HG02571 (cell line): ENCODE data around the gene BUB1.
"Not testable (repeated sequence)": the region's sequence is repeated elsewhere in the genome, so short reads cannot be mapped to it uniquely, and the experiment has no call there.

Source experiments
- ATAC-seq: cut with Tn5 transposase; IDR thresholded peaks from one replicate; pipeline ENCODE4 v1.9.1; 2021; ENCODE audit warnings: mild to moderate bottlenecking, moderate library complexity; ENCODE audit not compliant: unreplicated experiment

The BUB1 gene

GRCh38 chr2:110691612-110692258 is 13.9 kb upstream of the BUB1 start:
- ATAC-seq, result no peak

GRCh38 chr2:110690083-110690965 is 12.5 kb upstream of the BUB1 start:
- no peak for ATAC-seq

- no peak for ATAC-seq
These were observed 10.8 kb upstream of the BUB1 start for GRCh38 chr2:110688594-110689091.

GRCh38 chr2:110687775-110688484 is 10.1 kb upstream of the BUB1 start:
- not testable (repeated sequence) for ATAC-seq

GRCh38 chr2:110682872-110683271 is 5.0 kb upstream of the BUB1 start:
- no peak for ATAC-seq

- no peak for ATAC-seq
These were observed 4.4 kb upstream of the BUB1 start for GRCh38 chr2:110682267-110682666.

GRCh38 chr2:110680709-110681108 is 2.8 kb upstream of the BUB1 start:
- ATAC-seq, result no peak

- ATAC-seq, result no peak
These were observed 2.0 kb upstream of the BUB1 start for GRCh38 chr2:110679865-110680264.

- no peak for ATAC-seq
These were observed 1.5 kb upstream of the BUB1 start for GRCh38 chr2:110679337-110679707.

GRCh38 chr2:110678457-110679336 is 834 bp upstream of the BUB1 start:
- no peak for ATAC-seq

- ATAC-seq, result no peak
These were observed 783 bp downstream of the BUB1 start for GRCh38 chr2:110677080-110677479.

- no peak for ATAC-seq
These were observed 2.2 kb downstream of the BUB1 start for GRCh38 chr2:110675679-110676078.

- peak; percentile 84 for ATAC-seq
These were observed 3.0 kb downstream of the BUB1 start for GRCh38 chr2:110674620-110675555.

GRCh38 chr2:110673201-110673600 is 4.7 kb downstream of the BUB1 start:
- no peak for ATAC-seq

GRCh38 chr2:110670826-110671225 is 7.0 kb downstream of the BUB1 start:
- ATAC-seq, result no peak

- no peak for ATAC-seq
These were observed 8.8 kb downstream of the BUB1 start for GRCh38 chr2:110669079-110669478.

- no peak for ATAC-seq
These were observed 10.8 kb downstream of the BUB1 start for GRCh38 chr2:110667071-110667470.

- ATAC-seq, result no peak
These were observed 13.7 kb downstream of the BUB1 start for GRCh38 chr2:110664135-110664534.

- no peak for ATAC-seq
These were observed 15.3 kb downstream of the BUB1 start for GRCh38 chr2:110662560-110662959.
